Neural cell (in vitro differentiated cells): ENCODE results near the gene SCG5. TPM values are rescaled to one million over a fixed set of nuclear protein-coding genes. Genes with fewer than 3 reads are reported as not detected.

Source experiments
- H2AFZ ChIP-seq: fragments of 200-600, 300-800 bp; sonication (generic), shearing (Covaris generic); 2 replicates; pipeline ENCODE4 v1.6.0; 2014; ENCODE audit warnings: low read depth, mild to moderate bottlenecking, antibody characterized with exemption, low read length, moderate library complexity
- H3F3A ChIP-seq: fragments of 200-600 bp; shearing (Covaris generic); 2 replicates; pipeline ENCODE4 v1.6.1; 2016; ENCODE audit warnings: mild to moderate bottlenecking, moderate library complexity, mixed read lengths, antibody characterized with exemption, low read length; ENCODE audit not compliant: insufficient read depth, poor library complexity, severe bottlenecking
- H3K27ac ChIP-seq: fragments of 200-600, 300-800 bp; sonication (generic), shearing (Covaris generic); 2 replicates; pipeline ENCODE4 v1.5.1; 2014; ENCODE audit warnings: mild to moderate bottlenecking, low read length, moderate library complexity
- H3K27me3 ChIP-seq: fragments of 300-800, 200-600 bp; sonication (generic), shearing (Covaris generic); 2 replicates; pipeline ENCODE4 v1.6.0; 2014; ENCODE audit warnings: mild to moderate bottlenecking, low read depth, low read length, moderate library complexity; ENCODE audit not compliant: insufficient read depth
- H3K36me3 ChIP-seq: fragments of 300-800, 200-600 bp; sonication (generic), shearing (Covaris generic); 2 replicates; pipeline ENCODE4 v1.5.1; 2014; ENCODE audit warnings: mild to moderate bottlenecking, antibody characterized with exemption, low read length, moderate library complexity; ENCODE audit not compliant: insufficient read depth
- H3K4me2 ChIP-seq: fragments of 300-800, 200-600 bp; sonication (generic), shearing (Covaris generic); 2 replicates; pipeline ENCODE4 v1.6.0; 2014; ENCODE audit warnings: mild to moderate bottlenecking, low read length
- H3K4me3 ChIP-seq: fragments of 300-800, 200-600 bp; sonication (generic), shearing (Covaris generic); 2 replicates; pipeline ENCODE4 v1.5.1; 2014; ENCODE audit warnings: mild to moderate bottlenecking, low read length, moderate library complexity
- H3K79me2 ChIP-seq: fragments of 200-600 bp; shearing (Covaris generic); replicated peaks from 2 replicates; pipeline ENCODE4 v1.6.0; 2014; ENCODE audit warnings: mild to moderate bottlenecking, low read length, moderate library complexity; ENCODE audit not compliant: insufficient read depth
- H3K9ac ChIP-seq: fragments of 300-800, 200-600 bp; sonication (generic), shearing (Covaris generic); 2 replicates; pipeline ENCODE4 v1.6.1; 2016; ENCODE audit warnings: mild to moderate bottlenecking, low read length, mixed read lengths
- H3K9me2 ChIP-seq: fragments of 200-600 bp; shearing (Covaris generic); 2 replicates; pipeline ENCODE4 v1.6.1; 2016; ENCODE audit warnings: mild to moderate bottlenecking, low read length, mixed read lengths; ENCODE audit not compliant: insufficient read depth
- H3K9me3 ChIP-seq: fragments of 200-600, 300-800 bp; sonication (generic), shearing (Covaris generic); 2 replicates; pipeline ENCODE4 v1.6.1; 2016; ENCODE audit warnings: mild to moderate bottlenecking, mixed run types, low read length, moderate library complexity, mixed read lengths
- H4K20me1 ChIP-seq: fragments of 200-600 bp; shearing (Covaris generic); 2 replicates; pipeline ENCODE4 v1.6.1; 2016; ENCODE audit warnings: mild to moderate bottlenecking, mixed run types; ENCODE audit not compliant: insufficient read depth
- EP300 ChIP-seq: fragments of 450-650 bp; conservative IDR thresholded peaks from 2 replicates; pipeline ENCODE4 v1.6.1; 2014; ENCODE audit warnings: antibody characterized with exemption, mild to moderate bottlenecking, moderate library complexity; ENCODE audit not compliant: poor library complexity, severe bottlenecking
- EZH2 ChIP-seq: fragments of 200-600, 300-800 bp; shearing (Covaris generic), sonication (generic); IDR thresholded peaks from 2 replicates; pipeline ENCODE4 v1.6.1; 2014; ENCODE audit warnings: antibody characterized with exemption, low read length, borderline replicate concordance, mild to moderate bottlenecking; ENCODE audit not compliant: insufficient read depth, poor library complexity, severe bottlenecking
- MXI1 ChIP-seq: fragments of 450-650 bp; conservative IDR thresholded peaks from 2 replicates; pipeline ENCODE4 v1.6.1; 2014; ENCODE audit warnings: antibody characterized with exemption, mild to moderate bottlenecking; ENCODE audit not compliant: poor library complexity, severe bottlenecking
- POLR2AphosphoS5 ChIP-seq: IDR thresholded peaks from 2 replicates; pipeline ENCODE4 v1.6.1; 2012
- RAD21 ChIP-seq: fragments of 450-650 bp; conservative IDR thresholded peaks from 2 replicates; pipeline ENCODE4 v1.6.1; 2014; ENCODE audit warnings: antibody characterized with exemption, mild to moderate bottlenecking, moderate library complexity
- SMC3 ChIP-seq: fragments of 450-650 bp; conservative IDR thresholded peaks from 2 replicates; pipeline ENCODE4 v1.6.1; 2014; ENCODE audit warnings: antibody characterized with exemption, mild to moderate bottlenecking, moderate library complexity; ENCODE audit not compliant: poor library complexity
- TAF1 ChIP-seq: IDR thresholded peaks from 2 replicates; pipeline ENCODE4 v1.6.1; 2012; ENCODE audit warnings: low read depth
- polyA plus RNA-seq: library from polyadenylated mRNA; depleted of rRNA; stranded (reverse); fragments of >200 nt; gene quantifications from 2 replicates; pipeline ENCODE4 v1.2.3, GENCODE V29; 2014
- TF ChIP-seq, protein P1 (sequence below): fragments of 450-650 bp; IDR thresholded peaks from 2 replicates; pipeline ENCODE4 v1.5.1; 2014; ENCODE audit warnings: antibody characterized with exemption, mild to moderate bottlenecking, moderate library complexity; ENCODE audit not compliant: poor library complexity, severe bottlenecking
- TF ChIP-seq, protein P2 (sequence below): IDR thresholded peaks from 2 replicates; pipeline ENCODE4 v1.6.1; 2012; ENCODE audit warnings: borderline replicate concordance

The SCG5 gene
- polyA plus RNA-seq, 1 donor from 2014 or later: 116 TPM

DNA sequence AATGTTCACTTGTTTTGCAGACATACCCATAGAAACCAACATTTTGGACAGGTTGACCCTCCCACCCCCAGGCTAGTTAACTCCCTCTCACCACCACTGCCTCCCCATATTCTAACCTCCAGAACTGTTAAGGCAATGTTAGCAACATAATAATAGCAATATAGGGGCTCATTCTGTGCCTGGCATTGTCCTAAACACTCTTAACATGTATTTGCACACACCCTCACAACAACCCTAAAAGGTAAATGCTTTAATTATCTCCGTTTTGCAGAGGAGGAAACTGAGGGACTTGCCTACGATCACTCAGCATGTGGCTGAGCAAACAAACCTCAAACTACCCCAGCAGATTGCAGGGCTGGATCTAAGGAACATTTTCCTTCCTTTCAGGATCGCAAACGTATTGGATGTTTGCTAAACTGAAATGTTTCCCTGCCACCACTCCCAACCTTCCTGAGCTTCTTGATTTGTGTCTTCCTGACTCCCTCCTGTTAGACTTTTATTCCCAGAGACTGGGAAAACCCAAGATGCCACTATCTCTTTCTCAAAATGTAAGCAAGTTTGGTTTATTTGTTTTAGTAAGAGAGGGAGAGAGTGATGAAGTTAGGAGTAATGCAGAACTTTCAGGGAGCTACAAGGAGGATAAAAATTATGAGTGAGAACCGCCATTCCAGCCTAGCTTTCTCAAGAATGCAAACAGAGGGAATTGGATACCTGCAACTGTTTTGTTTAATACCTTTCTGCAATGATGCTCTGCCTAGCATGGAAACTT, 1.3 kb downstream of the SCG5 start:
- H3F3A ChIP-seq: no peaks in the 10 kb centered on the region
- no peaks in the 10 kb centered on the region for H3K9me2 ChIP-seq
- peak overlapping the region; percentile 61 for H3K4me3 ChIP-seq
- no peaks in the 10 kb centered on the region for H4K20me1 ChIP-seq
- TF ChIP-seq TAF1 (no peak), POLR2AphosphoS5 (no peak), SMC3 (no peak), MXI1 (no peak), EZH2 (no peak), EP300 (no peak), RAD21 (no peak)
- TF ChIP-seq, protein P1, sequence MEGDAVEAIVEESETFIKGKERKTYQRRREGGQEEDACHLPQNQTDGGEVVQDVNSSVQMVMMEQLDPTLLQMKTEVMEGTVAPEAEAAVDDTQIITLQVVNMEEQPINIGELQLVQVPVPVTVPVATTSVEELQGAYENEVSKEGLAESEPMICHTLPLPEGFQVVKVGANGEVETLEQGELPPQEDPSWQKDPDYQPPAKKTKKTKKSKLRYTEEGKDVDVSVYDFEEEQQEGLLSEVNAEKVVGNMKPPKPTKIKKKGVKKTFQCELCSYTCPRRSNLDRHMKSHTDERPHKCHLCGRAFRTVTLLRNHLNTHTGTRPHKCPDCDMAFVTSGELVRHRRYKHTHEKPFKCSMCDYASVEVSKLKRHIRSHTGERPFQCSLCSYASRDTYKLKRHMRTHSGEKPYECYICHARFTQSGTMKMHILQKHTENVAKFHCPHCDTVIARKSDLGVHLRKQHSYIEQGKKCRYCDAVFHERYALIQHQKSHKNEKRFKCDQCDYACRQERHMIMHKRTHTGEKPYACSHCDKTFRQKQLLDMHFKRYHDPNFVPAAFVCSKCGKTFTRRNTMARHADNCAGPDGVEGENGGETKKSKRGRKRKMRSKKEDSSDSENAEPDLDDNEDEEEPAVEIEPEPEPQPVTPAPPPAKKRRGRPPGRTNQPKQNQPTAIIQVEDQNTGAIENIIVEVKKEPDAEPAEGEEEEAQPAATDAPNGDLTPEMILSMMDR: no peak
- TF ChIP-seq, protein P2, sequence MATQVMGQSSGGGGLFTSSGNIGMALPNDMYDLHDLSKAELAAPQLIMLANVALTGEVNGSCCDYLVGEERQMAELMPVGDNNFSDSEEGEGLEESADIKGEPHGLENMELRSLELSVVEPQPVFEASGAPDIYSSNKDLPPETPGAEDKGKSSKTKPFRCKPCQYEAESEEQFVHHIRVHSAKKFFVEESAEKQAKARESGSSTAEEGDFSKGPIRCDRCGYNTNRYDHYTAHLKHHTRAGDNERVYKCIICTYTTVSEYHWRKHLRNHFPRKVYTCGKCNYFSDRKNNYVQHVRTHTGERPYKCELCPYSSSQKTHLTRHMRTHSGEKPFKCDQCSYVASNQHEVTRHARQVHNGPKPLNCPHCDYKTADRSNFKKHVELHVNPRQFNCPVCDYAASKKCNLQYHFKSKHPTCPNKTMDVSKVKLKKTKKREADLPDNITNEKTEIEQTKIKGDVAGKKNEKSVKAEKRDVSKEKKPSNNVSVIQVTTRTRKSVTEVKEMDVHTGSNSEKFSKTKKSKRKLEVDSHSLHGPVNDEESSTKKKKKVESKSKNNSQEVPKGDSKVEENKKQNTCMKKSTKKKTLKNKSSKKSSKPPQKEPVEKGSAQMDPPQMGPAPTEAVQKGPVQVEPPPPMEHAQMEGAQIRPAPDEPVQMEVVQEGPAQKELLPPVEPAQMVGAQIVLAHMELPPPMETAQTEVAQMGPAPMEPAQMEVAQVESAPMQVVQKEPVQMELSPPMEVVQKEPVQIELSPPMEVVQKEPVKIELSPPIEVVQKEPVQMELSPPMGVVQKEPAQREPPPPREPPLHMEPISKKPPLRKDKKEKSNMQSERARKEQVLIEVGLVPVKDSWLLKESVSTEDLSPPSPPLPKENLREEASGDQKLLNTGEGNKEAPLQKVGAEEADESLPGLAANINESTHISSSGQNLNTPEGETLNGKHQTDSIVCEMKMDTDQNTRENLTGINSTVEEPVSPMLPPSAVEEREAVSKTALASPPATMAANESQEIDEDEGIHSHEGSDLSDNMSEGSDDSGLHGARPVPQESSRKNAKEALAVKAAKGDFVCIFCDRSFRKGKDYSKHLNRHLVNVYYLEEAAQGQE: no peak
- no peak overlapping the region for H3K4me2 ChIP-seq
- H3K9me3 ChIP-seq: no peaks in the 10 kb centered on the region
- no peaks in the 10 kb centered on the region for H3K79me2 ChIP-seq
- no peak overlapping the region for H3K9ac ChIP-seq
- no peak overlapping the region for H2AFZ ChIP-seq
- H3K36me3 ChIP-seq: no peaks in the 10 kb centered on the region
- H3K27ac ChIP-seq: no peak overlapping the region
- no peaks in the 10 kb centered on the region for H3K27me3 ChIP-seq

DNA sequence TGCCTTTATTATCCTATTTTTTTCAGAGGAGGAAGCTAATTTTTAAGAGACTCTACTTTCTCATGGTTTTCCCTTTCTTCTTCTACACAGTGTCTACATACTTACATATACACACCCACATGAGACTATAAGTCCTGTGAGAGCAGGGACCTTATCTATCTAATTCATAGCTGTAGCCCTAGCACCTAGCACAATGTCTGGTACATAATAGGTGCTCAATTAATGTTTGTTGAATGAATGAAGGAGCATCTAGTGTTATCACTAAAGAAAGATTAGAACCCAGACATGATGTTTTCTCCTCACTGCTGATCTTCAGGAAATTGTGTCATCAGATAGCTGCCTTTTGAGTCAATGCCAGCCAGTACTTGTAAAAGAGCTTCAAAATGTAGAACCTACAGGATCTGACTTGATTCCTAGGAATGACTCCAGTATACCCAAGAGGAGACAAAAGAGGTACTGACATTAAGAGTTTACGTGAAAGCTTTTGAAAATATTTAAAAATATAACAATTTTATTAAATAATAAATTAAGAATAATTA, 2.5 kb downstream of the SCG5 start:
- Histone ChIP-seq H3K27me3 (no peaks in the 10 kb centered on the region), H3K27ac (no peak overlapping the region), H3K4me3 (no peak overlapping the region), H3K9me2 (no peaks in the 10 kb centered on the region), H4K20me1 (no peaks in the 10 kb centered on the region), H3K79me2 (no peaks in the 10 kb centered on the region), H3K36me3 (no peaks in the 10 kb centered on the region), H3F3A (no peaks in the 10 kb centered on the region), H3K4me2 (no peak overlapping the region), H3K9ac (no peak overlapping the region), H2AFZ (no peak overlapping the region), H3K9me3 (no peaks in the 10 kb centered on the region)
- TF ChIP-seq POLR2AphosphoS5 (no peak), EZH2 (no peak), TAF1 (no peak), RAD21 (no peak), MXI1 (no peak), EP300 (no peak), SMC3 (no peak)
- TF ChIP-seq, protein P1: no peak
- TF ChIP-seq, protein P2: no peak
